NCI-H446 treated with DMSO at 0.1 percent for 48 hours (cell line): ENCODE data around the gene RHBDL3.
"Not testable (repeated sequence)": the region's sequence is repeated elsewhere in the genome, so short reads cannot be mapped to it uniquely, and the experiment has no call there.

Source experiments
- DNase-seq: peaks from one replicate; lab custom pipeline; 2025; lab: John Stamatoyannopoulos, UW

RHBDL3 gene

GRCh38 chr17:32323811-32324491 lies 58.3 kb downstream of the RHBDL3 start:
- no peak for DNase-seq

GRCh38 chr17:32327911-32328310 lies 62.3 kb downstream of the RHBDL3 start:
- no peak for DNase-seq

- DNase-seq, result no peak
These were observed 64.5 kb downstream of the RHBDL3 start for GRCh38 chr17:32330147-32330546.

- no peak for DNase-seq
These were observed 65.8 kb downstream of the RHBDL3 start for GRCh38 chr17:32331243-32332040.

- no peak for DNase-seq
These were observed 67.6 kb downstream of the RHBDL3 start for GRCh38 chr17:32333187-32333586.

- DNase-seq, result no peak
These were observed 69.4 kb downstream of the RHBDL3 start for GRCh38 chr17:32335046-32335445.

- DNase-seq, result no peak
These were observed 70.1 kb downstream of the RHBDL3 start for GRCh38 chr17:32335687-32336086.

GRCh38 chr17:32341141-32341856 lies 75.7 kb downstream of the RHBDL3 start:
- no peak for DNase-seq

- DNase-seq, result peak; percentile 38
These were observed 76.4 kb downstream of the RHBDL3 start, which contains the start of gene C17orf75 for GRCh38 chr17:32341857-32342602. C17orf75 (minus strand) TSS chr17:32342173; CDS start chr17:32342139, 34 bp downstream.

GRCh38 chr17:32342603-32343325 lies 77.1 kb downstream of the RHBDL3 start:
- DNase-seq, result no peak

GRCh38 chr17:32345951-32346600 lies 80.4 kb downstream of the RHBDL3 start:
- no peak for DNase-seq

GRCh38 chr17:32348483-32348800 lies 82.8 kb downstream of the RHBDL3 start:
- DNase-seq, result no peak

GRCh38 chr17:32349503-32349853 lies 83.8 kb downstream of the RHBDL3 start:
- DNase-seq, result no peak

- peak; percentile 90 for DNase-seq
These were observed 84.4 kb downstream of the RHBDL3 start, which contains the start of gene ZNF207 for GRCh38 chr17:32349854-32350665. ZNF207 (plus strand) TSS chr17:32350157; CDS start chr17:32350286, 129 bp downstream.

GRCh38 chr17:32350666-32351418 lies 85.2 kb downstream of the RHBDL3 start:
- DNase-seq, result peak; percentile 32

- DNase-seq, result not testable (repeated sequence)
These were observed 87.1 kb downstream of the RHBDL3 start for GRCh38 chr17:32352734-32353133.

- no peak for DNase-seq
These were observed 90.2 kb downstream of the RHBDL3 start for GRCh38 chr17:32355649-32356377.

- DNase-seq, result no peak
These were observed 90.7 kb downstream of the RHBDL3 start for GRCh38 chr17:32356378-32356743.

- DNase-seq, result no peak
These were observed 91.1 kb downstream of the RHBDL3 start for GRCh38 chr17:32356750-32357149.
